ENCODE measurements around the gene ITPKB.

Gene ITPKB

DNA sequence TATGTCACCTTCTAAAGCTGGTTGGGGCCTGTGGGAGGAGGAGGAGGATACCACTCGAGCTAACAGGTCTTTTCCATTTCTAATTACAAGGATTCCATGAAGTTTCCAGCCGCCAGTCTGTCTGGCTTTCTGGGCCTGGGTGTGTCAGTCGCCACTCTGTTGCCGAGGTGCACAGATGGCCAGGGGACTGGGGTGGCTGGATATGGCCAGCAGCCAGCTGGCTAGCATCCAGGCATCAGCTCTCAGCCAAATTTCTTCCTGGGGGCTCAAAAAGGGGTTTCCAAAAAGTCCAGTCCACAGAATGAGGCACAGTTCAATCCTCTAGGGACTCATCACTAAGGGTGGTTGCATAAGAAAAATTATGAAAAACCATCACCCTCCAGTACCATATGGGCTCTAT is 32.4 kb downstream of the ITPKB start:
- in situ Hi-C loops (cut with MboI; ENCODE audit: low sequenced_read_pairs) = no loop called here

DNA sequence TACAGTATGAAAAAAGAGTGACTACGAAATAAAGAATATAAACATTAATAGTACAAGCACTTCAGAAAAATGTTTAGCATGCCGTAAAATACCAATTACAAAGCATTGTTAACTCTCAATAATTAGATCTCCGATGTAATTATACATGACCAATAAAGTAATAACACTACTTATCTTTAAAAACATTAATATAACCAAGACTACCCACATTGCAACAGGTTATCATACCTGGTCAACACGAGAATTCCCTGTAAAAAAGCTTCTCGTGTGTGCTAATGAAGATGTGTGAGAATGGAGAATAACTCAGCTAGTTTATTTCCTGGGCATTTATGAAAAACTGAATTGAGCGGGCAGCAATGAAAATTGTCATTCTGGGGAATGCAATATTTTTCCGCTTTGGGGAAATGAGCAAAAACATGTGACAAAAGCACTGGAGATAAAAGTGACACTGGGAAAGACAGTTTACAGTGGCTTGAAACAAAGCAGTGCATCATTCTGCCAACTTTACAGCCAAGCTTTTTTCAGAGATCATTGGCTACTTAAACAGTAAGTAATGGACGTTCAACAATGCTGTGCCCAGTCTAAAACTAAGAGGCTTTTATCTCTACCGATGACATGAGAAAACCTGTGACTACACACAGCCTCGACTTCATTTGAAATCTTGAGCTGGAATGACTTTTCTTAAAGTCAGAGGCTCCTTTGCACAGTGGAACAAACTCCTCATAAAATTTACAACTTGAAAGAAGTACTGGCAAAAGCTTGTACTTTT is 34.7 kb downstream of the ITPKB start:
- in situ Hi-C loops (cut with MboI; ENCODE audit: low sequenced_read_pairs) = no loop called here

- in situ Hi-C loops (cut with MboI; ENCODE audit: low sequenced_read_pairs) = no loop called here
Observed at GRCh38 chr1:226702957-226703831, 35.9 kb downstream of the ITPKB start.

- in situ Hi-C loops (cut with MboI; ENCODE audit: low sequenced_read_pairs) = no loop called here
Observed at GRCh38 chr1:226702318-226702956, 36.6 kb downstream of the ITPKB start.

DNA sequence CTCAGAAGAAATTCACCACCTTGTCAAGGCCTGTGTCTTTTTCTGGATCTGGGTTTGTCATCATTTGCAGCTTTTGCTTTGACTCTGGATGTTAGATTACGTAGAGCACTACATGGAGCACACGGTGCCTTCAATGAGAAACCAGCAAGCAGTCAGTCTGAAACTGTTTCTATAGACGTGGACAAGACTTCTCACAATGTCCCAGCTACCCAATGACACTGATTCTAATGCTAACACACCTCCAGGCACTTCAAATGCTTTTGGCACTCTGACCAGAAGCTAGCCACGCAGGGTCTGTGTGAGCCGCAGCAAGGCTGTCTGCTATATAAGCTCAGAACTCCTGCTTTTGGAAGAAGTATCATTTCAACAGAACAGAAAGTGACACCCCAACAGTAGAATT is 38.2 kb downstream of the ITPKB start:
- in situ Hi-C loops (cut with MboI; ENCODE audit: low sequenced_read_pairs) = no loop called here

DNA sequence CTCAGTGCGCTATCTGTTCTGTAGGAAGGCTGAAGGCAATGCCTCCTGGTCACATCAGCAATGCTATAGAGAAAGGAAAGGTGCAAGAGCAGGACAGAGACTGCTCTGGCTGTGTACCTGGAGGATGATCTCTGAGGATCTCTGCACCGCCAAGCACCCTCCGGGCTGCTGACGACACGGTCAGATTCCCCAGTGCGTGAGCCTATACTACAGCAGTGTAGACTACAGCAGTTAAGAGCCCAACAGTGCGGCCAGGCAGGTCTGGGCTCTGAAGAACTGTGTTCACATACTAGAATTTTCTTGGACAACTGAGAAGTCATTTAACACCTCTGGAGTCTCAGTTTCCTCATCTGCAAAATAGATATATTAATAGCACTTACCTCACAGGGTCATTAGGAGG is 39.9 kb downstream of the ITPKB start:
- in situ Hi-C loops (cut with MboI; ENCODE audit: low sequenced_read_pairs) = no loop called here

DNA sequence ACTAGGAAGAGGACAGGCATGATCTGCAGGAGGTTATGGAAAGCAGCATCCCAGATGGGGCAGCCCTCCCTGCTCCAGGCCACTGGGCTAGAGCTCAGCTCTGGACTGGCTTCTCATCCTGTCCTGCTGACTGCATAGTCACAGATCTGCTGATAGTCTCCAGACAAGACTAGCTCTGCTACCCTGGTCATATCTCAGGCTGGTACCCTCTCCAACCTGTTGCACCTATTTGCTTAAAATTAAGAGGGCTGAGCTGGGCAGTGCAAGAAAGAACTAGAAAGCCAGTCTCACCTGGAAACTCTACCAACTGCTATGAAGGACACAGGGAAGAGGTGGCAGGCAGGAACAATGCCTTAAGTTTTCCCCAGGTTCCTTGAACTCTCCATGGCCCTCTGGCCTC is 40.4 kb downstream of the ITPKB start:
- in situ Hi-C loops (cut with MboI; ENCODE audit: low sequenced_read_pairs) = no loop called here

- in situ Hi-C loops (cut with MboI; ENCODE audit: low sequenced_read_pairs) = no loop called here
Observed at GRCh38 chr1:226697929-226698544, 41.0 kb downstream of the ITPKB start.

GRCh38 chr1:226697151-226697928 is 41.7 kb downstream of the ITPKB start:
- in situ Hi-C loops (cut with MboI; ENCODE audit: low sequenced_read_pairs) = no loop called here

- in situ Hi-C loops (cut with MboI; ENCODE audit: low sequenced_read_pairs) = no loop called here
Observed at GRCh38 chr1:226696547-226696946, 42.5 kb downstream of the ITPKB start.

GRCh38 chr1:226695335-226695900 is 43.7 kb downstream of the ITPKB start:
- in situ Hi-C loops (cut with MboI; ENCODE audit: low sequenced_read_pairs) = no loop called here

DNA sequence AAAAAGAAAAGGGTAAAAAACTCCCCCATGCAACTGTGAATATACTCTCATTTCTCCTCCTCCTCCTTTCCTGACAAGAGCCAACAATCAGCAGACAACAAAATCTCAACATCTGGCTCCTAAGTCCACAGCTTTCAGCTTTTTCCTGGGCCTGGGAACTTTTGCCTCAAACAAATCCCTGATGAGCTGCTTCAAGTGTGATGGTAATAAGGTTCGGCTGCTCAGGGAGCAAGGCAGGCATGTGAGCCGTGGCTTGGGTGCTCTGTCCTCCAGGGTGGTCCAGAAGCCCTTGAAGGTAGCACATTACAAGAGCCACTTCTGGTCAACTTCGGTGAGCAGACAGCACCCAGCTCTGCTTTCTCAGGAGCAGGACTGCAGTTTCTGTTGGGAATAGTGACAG is 46.3 kb downstream of the ITPKB start:
- in situ Hi-C loops (cut with MboI; ENCODE audit: low sequenced_read_pairs) = no loop called here

DNA sequence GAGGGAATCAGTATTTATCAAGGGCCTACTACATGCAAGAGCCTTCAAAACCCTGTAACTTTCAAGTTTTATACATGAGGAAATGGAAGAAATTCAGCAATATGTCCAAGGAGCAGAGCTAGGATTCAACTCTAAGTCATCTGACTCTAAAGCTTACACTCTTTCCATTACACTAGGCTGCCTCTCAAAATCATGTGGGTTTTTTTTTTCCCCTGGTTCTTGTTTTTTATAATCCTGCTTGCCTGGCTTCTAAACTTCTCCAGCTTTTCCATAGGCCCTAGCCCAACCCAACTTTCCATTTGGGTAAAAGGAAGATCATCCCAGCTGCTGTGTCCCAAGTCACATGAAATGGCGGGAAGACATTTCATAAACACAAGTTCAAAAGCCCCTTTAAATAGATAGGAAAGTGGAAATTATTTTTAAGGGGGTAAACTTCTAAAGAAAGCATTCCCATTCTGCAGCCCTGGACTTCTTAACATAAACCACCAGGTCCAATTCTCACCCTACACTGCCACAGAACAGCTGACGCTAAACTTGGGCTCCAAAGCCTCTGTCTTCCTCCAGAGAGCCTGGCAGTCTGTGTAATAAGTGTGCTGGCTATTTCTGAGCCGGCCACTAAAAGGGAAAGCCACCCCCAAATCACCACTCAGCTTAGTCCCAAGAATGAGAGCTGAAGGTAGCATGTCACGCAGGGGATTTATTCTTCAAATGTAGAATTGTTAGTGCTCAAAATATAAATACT is 46.9 kb downstream of the ITPKB start:
- in situ Hi-C loops (cut with MboI; ENCODE audit: low sequenced_read_pairs) = no loop called here

GRCh38 chr1:226691247-226691646 is 47.8 kb downstream of the ITPKB start:
- in situ Hi-C loops (cut with MboI; ENCODE audit: low sequenced_read_pairs) = no loop called here

DNA sequence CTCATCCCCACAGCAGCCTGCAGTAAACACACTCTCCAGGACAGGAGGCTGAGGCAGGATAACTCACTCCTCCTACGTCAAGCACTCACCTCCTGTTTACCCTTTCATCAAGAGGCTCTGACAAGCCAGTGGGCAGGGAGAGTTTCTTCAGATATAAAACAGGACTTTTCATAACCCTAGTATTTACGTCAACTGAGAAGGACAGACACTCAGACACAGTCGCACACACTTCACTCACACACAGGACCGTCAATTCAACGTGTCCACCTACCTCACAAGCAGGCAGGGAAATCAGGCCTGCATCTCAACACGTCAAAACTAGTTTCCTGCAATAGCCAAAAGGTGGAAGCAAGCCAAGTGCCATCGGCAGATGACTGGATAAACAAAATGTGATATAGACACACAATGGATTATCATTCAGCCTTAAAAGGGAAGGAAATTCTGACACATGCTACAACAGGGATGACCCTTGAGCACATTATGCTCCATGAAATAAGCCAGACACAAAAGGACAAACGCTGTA is 48.6 kb downstream of the ITPKB start:
- in situ Hi-C loops (cut with MboI; ENCODE audit: low sequenced_read_pairs) = no loop called here

DNA sequence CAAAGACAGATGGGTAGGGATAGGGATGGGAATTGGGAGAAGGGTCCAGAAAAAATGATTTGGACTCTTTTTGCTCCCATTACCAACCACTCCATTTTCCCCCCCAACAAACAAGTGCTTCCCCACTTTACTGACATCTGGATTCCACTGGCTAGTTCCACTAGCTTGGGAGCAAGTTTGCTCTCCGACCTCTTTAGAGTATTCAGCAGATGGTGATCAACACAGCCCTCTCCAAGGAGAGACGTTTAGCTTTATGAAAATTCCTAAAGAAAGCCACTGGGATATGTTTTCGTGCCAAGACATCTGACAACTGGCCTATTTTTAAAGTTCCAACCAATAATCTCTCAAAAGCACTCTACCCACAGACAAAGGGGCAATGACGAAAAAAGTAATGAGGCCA is 50.3 kb downstream of the ITPKB start:
- in situ Hi-C loops (cut with MboI; ENCODE audit: low sequenced_read_pairs) = no loop called here

- in situ Hi-C loops (cut with MboI; ENCODE audit: low sequenced_read_pairs) = no loop called here
Observed at GRCh38 chr1:226688056-226688748, 50.9 kb downstream of the ITPKB start.

DNA sequence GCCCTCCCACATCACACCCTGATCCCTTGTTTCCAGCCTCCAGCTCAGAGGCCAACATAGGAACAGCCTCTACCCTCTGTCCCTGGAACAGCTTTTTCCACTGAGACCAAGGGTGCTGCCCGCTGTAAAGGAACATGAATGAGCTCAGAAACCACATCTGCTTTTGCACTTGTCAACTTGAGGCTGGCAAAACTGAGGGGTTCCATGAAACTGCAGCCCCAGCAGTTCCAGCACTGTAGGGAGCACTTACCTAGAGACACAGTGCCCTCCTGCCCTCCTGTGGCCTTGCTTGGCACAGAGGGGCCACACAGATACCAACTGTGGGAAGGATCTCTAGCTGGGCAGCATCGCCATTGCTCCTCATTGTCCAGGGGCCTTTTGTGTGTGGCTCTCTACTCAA is 51.7 kb downstream of the ITPKB start:
- in situ Hi-C loops (cut with MboI; ENCODE audit: low sequenced_read_pairs) = no loop called here

Measured in HL-60/S4 treated with phorbol 12-myristate 13-acetate at 8.2 ng/mL for 4 days and 3 days (cell line).